GM12878 (cell line): ENCODE data around the gene KYAT1. TPM values are rescaled to one million over a fixed set of nuclear protein-coding genes. Genes with fewer than 3 reads are reported as not detected.
A peak's percentile ranks its signal among the peaks of the same experiment; 100 is the strongest.

Experiments used
- CBX5 ChIP-seq: sonication (generic); IDR thresholded peaks from 2 replicates; pipeline ENCODE4 v1.6.1; 2016; ENCODE audit warnings: low read depth, moderate library complexity, mild to moderate bottlenecking, inconsistent platforms
- EZH2 ChIP-seq: IDR thresholded peaks from 2 replicates; pipeline ENCODE4 v1.6.1; 2012; ENCODE audit warnings: low read depth, mild to moderate bottlenecking, control low read depth, inconsistent platforms, low read length, borderline replicate concordance; ENCODE audit not compliant: control insufficient read depth
- KLF5 ChIP-seq: fragments of 450-650 bp; IDR thresholded peaks from 2 replicates; pipeline ENCODE4 v1.6.1; 2014; ENCODE audit warnings: mild to moderate bottlenecking; ENCODE audit not compliant: partially characterized antibody
- MTA2 ChIP-seq: fragments of 450-650 bp; IDR thresholded peaks from 2 replicates; pipeline ENCODE4 v1.6.1; 2016; ENCODE audit warnings: low read depth, mild to moderate bottlenecking, moderate library complexity
- NBN ChIP-seq: fragments of 450-650 bp; IDR thresholded peaks from 2 replicates; pipeline ENCODE4 v1.6.1; 2016
- NFXL1 ChIP-seq: fragments of 450-650 bp; IDR thresholded peaks from 2 replicates; pipeline ENCODE4 v1.6.1; 2017; ENCODE audit warnings: antibody characterized with exemption, mild to moderate bottlenecking, borderline replicate concordance
- NR2C1 ChIP-seq: fragments of 450-650 bp; IDR thresholded peaks from 2 replicates; pipeline ENCODE4 v1.6.1; 2017; ENCODE audit warnings: antibody characterized with exemption, mild to moderate bottlenecking, moderate library complexity
- PML ChIP-seq: IDR thresholded peaks from 2 replicates; pipeline ENCODE4 v1.6.1; 2012; ENCODE audit warnings: low read length, inconsistent platforms
- RFX5 ChIP-seq: IDR thresholded peaks from 2 replicates; pipeline ENCODE4 v1.6.1; 2011; ENCODE audit warnings: low read depth, low read length, improper control_type of control experiment
- SIN3A ChIP-seq: IDR thresholded peaks from 2 replicates; pipeline ENCODE4 v1.6.1; 2012; ENCODE audit warnings: low read depth, low read length, improper control_type of control experiment
- SMARCA5 ChIP-seq: fragments of 450-650 bp; IDR thresholded peaks from 2 replicates; pipeline ENCODE4 v1.6.1; 2017; ENCODE audit warnings: mild to moderate bottlenecking
- SMC3 ChIP-seq: IDR thresholded peaks from 2 replicates; pipeline ENCODE4 v1.6.1; 2011; ENCODE audit warnings: low read length, improper control_type of control experiment, borderline replicate concordance
- TBL1XR1 ChIP-seq: IDR thresholded peaks from 2 replicates; pipeline ENCODE4 v1.6.1; 2012; ENCODE audit warnings: low read depth, low read length, improper control_type of control experiment
- ZNF217 ChIP-seq: fragments of 450-650 bp; IDR thresholded peaks from 2 replicates; pipeline ENCODE4 v1.6.1; 2017; ENCODE audit warnings: antibody characterized with exemption, mild to moderate bottlenecking
- ZSCAN29 ChIP-seq: fragments of 450-650 bp; IDR thresholded peaks from 2 replicates; pipeline ENCODE4 v1.6.1; 2017; ENCODE audit warnings: mild to moderate bottlenecking, moderate library complexity
- polyA plus RNA-seq, 11 experiments: library from polyadenylated mRNA; depleted of rRNA in 4 of 11; unstranded in 6 of 11; stranded (reverse) in 5 of 11; fragments of >200 nt; fragmentation: Nextera tagmentation in 4 of 11; fragmentation: Illumina TruSeq in 1 of 11; extraction: Ambion mirVana in 4 of 11; extraction: Trizol in 1 of 11; gene quantifications; 1 replicate in 1 of 11; 2 replicates in 10 of 11; pipeline versions ENCODE4 v1.2.1 to v1.2.3, GENCODE V29; 2011 to 2016; ENCODE audit warnings: inconsistent platforms in 2 of 11, missing spikeins in 2 of 11, low read depth in 1 of 11
- total RNA-seq, 4 experiments: library from RNA; depleted of rRNA in 3 of 4; stranded (reverse); fragments of >200 nt in 3 of 4; fragmentation: Illumina TruSeq in 1 of 4; extraction: Trizol in 1 of 4; gene quantifications; 2 replicates each; pipeline versions ENCODE4 v1.2.1 to v1.2.3, GENCODE V29; 2013 to 2021
- TF ChIP-seq, protein P1 (sequence below): fragments of 450-650 bp; conservative IDR thresholded peaks from 2 replicates; pipeline ENCODE4 v1.6.1; 2017; ENCODE audit warnings: mild to moderate bottlenecking, moderate library complexity
- TF ChIP-seq, protein P2 (sequence below): fragments of 450-650 bp; IDR thresholded peaks from 2 replicates; pipeline ENCODE4 v1.6.1; 2018; ENCODE audit warnings: mild to moderate bottlenecking, low read depth, moderate library complexity; ENCODE audit not compliant: partially characterized antibody
- TF ChIP-seq, protein P3 (sequence below): fragments of 450-650 bp; IDR thresholded peaks from 2 replicates; pipeline ENCODE4 v1.6.1; 2017; ENCODE audit warnings: mild to moderate bottlenecking, low read depth, inconsistent platforms; ENCODE audit not compliant: poor library complexity, severe bottlenecking
- TF ChIP-seq, protein P4 (sequence below): IDR thresholded peaks from 2 replicates; pipeline ENCODE4 v1.6.1; 2012; ENCODE audit warnings: low read depth, low read length, improper control_type of control experiment
- TF ChIP-seq, protein P5 (sequence below): fragments of 450-650 bp; IDR thresholded peaks from 2 replicates; pipeline ENCODE4 v1.6.1; 2016; ENCODE audit warnings: mild to moderate bottlenecking

KYAT1 gene
- total and polyA plus RNA-seq, 10 of the 15 experiments (the other 5 are each of a cell fraction or from before 2014, with no cell fraction given), result 5.8 to 15.7 (median 11.4) TPM

DNA sequence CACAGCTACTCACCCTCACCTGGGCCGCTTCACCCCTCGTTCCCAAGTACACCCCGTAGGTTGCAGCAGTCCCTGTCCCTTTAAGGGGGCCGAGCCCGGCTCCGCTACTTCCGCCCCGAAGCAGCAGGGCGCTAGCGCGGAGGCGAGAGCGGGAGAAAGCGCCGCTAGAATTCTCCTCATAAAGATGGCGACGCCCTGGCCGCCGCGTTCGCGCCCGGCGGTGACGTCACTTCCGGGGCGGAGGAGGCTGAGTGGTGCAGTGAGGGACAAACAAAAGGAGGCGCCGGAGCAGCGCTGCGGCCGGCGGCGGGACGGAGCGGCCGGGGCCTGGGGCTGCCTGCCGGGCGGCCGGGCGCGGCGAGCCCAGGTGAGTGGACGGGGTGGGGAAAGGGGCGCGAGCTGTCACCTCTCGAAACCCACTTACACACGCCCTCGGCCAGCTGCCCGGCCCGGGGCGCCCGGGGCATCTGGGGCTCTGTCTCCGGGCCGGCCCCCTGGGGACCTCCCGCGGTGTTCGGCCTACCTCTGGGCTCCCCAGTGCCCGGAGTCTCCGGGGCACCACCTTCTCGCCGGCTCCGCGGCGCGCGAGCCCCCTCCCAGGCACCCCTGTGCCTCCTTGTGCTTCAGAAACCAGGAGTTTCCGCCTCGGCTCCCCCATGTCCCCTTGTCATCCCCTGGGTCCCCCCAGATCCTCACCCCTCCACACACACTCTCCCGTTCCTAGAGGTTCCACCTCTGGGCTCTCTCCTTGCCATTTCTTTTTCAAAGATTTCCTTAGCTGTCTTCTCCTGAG, at the start of gene KYAT1, which contains the start of gene LRRC8A (continued):
- TF ChIP-seq, protein P1, sequence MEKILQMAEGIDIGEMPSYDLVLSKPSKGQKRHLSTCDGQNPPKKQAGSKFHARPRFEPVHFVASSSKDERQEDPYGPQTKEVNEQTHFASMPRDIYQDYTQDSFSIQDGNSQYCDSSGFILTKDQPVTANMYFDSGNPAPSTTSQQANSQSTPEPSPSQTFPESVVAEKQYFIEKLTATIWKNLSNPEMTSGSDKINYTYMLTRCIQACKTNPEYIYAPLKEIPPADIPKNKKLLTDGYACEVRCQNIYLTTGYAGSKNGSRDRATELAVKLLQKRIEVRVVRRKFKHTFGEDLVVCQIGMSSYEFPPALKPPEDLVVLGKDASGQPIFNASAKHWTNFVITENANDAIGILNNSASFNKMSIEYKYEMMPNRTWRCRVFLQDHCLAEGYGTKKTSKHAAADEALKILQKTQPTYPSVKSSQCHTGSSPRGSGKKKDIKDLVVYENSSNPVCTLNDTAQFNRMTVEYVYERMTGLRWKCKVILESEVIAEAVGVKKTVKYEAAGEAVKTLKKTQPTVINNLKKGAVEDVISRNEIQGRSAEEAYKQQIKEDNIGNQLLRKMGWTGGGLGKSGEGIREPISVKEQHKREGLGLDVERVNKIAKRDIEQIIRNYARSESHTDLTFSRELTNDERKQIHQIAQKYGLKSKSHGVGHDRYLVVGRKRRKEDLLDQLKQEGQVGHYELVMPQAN, result peak; percentile 95
- TF ChIP-seq, protein P2, sequence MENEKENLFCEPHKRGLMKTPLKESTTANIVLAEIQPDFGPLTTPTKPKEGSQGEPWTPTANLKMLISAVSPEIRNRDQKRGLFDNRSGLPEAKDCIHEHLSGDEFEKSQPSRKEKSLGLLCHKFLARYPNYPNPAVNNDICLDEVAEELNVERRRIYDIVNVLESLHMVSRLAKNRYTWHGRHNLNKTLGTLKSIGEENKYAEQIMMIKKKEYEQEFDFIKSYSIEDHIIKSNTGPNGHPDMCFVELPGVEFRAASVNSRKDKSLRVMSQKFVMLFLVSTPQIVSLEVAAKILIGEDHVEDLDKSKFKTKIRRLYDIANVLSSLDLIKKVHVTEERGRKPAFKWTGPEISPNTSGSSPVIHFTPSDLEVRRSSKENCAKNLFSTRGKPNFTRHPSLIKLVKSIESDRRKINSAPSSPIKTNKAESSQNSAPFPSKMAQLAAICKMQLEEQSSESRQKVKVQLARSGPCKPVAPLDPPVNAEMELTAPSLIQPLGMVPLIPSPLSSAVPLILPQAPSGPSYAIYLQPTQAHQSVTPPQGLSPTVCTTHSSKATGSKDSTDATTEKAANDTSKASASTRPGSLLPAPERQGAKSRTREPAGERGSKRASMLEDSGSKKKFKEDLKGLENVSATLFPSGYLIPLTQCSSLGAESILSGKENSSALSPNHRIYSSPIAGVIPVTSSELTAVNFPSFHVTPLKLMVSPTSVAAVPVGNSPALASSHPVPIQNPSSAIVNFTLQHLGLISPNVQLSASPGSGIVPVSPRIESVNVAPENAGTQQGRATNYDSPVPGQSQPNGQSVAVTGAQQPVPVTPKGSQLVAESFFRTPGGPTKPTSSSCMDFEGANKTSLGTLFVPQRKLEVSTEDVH, result peak; percentile 78
- TF ChIP-seq SMARCA5, result no peak
- no peak for TF ChIP-seq EZH2
- TF ChIP-seq, protein P3, sequence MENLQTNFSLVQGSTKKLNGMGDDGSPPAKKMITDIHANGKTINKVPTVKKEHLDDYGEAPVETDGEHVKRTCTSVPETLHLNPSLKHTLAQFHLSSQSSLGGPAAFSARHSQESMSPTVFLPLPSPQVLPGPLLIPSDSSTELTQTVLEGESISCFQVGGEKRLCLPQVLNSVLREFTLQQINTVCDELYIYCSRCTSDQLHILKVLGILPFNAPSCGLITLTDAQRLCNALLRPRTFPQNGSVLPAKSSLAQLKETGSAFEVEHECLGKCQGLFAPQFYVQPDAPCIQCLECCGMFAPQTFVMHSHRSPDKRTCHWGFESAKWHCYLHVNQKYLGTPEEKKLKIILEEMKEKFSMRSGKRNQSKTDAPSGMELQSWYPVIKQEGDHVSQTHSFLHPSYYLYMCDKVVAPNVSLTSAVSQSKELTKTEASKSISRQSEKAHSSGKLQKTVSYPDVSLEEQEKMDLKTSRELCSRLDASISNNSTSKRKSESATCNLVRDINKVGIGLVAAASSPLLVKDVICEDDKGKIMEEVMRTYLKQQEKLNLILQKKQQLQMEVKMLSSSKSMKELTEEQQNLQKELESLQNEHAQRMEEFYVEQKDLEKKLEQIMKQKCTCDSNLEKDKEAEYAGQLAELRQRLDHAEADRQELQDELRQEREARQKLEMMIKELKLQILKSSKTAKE, result no peak
- TF ChIP-seq SMC3, result no peak
- no peak for TF ChIP-seq NFXL1
- TF ChIP-seq NBN, result peak; percentile 96
- no peak for TF ChIP-seq TBL1XR1
- TF ChIP-seq ZNF217, result no peak
- TF ChIP-seq, protein P4, sequence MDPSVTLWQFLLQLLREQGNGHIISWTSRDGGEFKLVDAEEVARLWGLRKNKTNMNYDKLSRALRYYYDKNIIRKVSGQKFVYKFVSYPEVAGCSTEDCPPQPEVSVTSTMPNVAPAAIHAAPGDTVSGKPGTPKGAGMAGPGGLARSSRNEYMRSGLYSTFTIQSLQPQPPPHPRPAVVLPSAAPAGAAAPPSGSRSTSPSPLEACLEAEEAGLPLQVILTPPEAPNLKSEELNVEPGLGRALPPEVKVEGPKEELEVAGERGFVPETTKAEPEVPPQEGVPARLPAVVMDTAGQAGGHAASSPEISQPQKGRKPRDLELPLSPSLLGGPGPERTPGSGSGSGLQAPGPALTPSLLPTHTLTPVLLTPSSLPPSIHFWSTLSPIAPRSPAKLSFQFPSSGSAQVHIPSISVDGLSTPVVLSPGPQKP, result peak; percentile 98
- TF ChIP-seq, protein P5, sequence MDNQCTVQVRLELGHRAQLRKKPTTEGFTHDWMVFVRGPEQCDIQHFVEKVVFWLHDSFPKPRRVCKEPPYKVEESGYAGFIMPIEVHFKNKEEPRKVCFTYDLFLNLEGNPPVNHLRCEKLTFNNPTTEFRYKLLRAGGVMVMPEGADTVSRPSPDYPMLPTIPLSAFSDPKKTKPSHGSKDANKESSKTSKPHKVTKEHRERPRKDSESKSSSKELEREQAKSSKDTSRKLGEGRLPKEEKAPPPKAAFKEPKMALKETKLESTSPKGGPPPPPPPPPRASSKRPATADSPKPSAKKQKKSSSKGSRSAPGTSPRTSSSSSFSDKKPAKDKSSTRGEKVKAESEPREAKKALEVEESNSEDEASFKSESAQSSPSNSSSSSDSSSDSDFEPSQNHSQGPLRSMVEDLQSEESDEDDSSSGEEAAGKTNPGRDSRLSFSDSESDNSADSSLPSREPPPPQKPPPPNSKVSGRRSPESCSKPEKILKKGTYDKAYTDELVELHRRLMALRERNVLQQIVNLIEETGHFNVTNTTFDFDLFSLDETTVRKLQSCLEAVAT, result no peak; the same call in none of the 2 replicates
- no peak; the same call in 1 of the 2 replicates for TF ChIP-seq RFX5
- peak; percentile 19 for TF ChIP-seq KLF5
- TF ChIP-seq NR2C1, result peak; percentile 85
- no peak for TF ChIP-seq PML
- no peak for TF ChIP-seq ZSCAN29
- no peak for TF ChIP-seq SIN3A
- no peak for TF ChIP-seq MTA2
- TF ChIP-seq CBX5, result no peak
